ENCODE results near the gene CYP46A1. TPM values are rescaled to one million over a fixed set of nuclear protein-coding genes. Genes with fewer than 3 reads are reported as not detected.

CYP46A1 gene
- total and polyA plus RNA-seq, 8 donors: 1.0 to 5.2 (median 1.8) TPM

DNA sequence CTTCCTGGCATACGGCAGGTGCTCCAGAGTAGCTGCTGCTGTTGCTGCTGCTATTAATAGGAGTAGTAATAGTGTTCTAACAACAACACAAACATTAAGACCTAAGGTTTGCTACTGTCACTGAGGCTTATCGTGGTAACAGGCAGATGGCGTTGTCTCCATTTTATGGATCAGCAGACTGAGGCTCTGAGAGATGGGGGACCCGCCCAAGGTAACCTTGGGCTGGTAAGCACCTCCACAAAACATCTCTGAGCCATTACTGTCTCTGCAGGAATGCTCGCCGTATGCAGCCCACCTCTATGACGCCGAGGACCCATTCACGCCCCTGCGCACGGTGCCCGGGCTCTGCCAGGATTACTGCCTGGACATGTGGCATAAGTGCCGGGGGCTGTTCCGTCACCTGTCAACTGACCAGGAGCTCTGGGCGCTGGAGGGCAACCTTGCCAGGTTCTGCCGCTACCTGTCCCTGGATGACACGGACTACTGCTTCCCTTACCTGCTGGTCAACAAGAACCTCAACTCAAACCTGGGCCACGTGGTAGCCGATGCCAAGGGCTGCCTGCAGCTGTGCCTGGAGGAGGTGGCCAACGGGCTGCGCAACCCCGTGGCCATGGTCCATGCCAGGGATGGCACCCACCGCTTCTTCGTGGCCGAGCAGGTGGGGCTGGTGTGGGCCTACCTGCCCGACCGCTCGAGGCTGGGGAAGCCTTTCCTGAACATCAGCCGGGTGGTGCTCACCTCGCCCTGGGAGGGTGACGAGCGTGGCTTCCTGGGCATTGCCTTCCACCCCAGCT, 31.9 kb upstream of the CYP46A1 start:
- FAIRE-seq (no peak), DNase-seq (no peak), ATAC-seq (no peak)
- Histone ChIP-seq H3K27ac (no peak overlapping the region), H3K27me3 (no peaks in the 10 kb centered on the region), H3K4me1 (no peaks in the 10 kb centered on the region), H3K36me3 (no peaks in the 10 kb centered on the region), H3K4me3 (no peak overlapping the region), H3K9me3 (no peaks in the 10 kb centered on the region)
- WGBS, 2 donors: 87 to 88% methylated on average over 32 of the region's 32 CpGs
- TF ChIP-seq, protein P1, sequence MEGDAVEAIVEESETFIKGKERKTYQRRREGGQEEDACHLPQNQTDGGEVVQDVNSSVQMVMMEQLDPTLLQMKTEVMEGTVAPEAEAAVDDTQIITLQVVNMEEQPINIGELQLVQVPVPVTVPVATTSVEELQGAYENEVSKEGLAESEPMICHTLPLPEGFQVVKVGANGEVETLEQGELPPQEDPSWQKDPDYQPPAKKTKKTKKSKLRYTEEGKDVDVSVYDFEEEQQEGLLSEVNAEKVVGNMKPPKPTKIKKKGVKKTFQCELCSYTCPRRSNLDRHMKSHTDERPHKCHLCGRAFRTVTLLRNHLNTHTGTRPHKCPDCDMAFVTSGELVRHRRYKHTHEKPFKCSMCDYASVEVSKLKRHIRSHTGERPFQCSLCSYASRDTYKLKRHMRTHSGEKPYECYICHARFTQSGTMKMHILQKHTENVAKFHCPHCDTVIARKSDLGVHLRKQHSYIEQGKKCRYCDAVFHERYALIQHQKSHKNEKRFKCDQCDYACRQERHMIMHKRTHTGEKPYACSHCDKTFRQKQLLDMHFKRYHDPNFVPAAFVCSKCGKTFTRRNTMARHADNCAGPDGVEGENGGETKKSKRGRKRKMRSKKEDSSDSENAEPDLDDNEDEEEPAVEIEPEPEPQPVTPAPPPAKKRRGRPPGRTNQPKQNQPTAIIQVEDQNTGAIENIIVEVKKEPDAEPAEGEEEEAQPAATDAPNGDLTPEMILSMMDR (IDR thresholded peaks at IDR 0.05): no peak
- intact Hi-C loops (cut with DNase I): no loop called here

DNA sequence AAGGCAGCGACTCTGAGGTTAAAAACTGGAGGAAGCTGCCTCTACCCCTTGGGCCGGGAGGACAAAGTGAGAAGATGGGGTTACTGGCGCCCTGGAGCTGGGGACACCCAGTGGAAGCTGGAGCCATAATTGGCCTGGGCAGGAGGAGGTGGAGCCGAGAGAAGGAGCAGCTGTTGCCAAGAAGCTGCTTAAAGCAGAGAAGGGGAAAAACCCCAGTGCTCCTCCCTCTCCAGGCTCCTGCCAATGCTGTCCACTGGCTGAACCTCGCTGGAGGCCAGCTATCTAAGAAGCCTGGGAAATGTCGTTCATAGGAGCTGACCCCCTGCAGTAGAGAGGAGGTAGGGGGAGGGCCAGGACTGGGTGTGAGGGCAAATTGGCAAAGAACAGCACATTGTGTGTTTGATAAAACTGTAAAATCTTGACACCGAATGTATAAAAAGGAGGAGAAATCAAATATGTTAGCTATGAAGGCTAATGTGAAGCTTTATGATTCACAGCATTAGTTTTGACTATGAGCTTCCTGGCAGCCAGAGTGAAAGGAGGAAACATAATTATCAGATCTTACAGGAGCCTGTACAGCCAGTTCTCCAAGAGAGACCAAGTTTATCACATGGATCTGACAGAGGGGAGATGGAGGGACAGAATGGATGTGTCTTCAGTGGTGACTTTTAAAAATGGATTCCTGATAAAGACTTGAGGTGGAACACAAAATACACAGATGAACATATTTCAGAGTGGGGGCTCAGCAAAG, 29.7 kb upstream of the CYP46A1 start:
- Histone ChIP-seq H3K9me3 (no peaks in the 10 kb centered on the region), H3K27me3 (peaks cover 0 to 4% (median 1%) of the 10 kb centered on the region in 4 donors), H3K4me1 (no peaks in the 10 kb centered on the region), H3K27ac (no peak overlapping the region), H3K36me3 (no peaks in the 10 kb centered on the region), H3K4me3 (no peak overlapping the region)
- FAIRE-seq (no peak), ATAC-seq (peak; percentile 91 to 98 (median 95)), DNase-seq (peak in 5 of 6 donors; percentile 64 to 67 (median 65))
- TF ChIP-seq, protein P1 (IDR thresholded peaks at IDR 0.05): no peak
- WGBS, 2 donors: 15 to 19% methylated on average over 7 of the region's 7 CpGs
- intact Hi-C loops (cut with DNase I): no loop called here

DNA sequence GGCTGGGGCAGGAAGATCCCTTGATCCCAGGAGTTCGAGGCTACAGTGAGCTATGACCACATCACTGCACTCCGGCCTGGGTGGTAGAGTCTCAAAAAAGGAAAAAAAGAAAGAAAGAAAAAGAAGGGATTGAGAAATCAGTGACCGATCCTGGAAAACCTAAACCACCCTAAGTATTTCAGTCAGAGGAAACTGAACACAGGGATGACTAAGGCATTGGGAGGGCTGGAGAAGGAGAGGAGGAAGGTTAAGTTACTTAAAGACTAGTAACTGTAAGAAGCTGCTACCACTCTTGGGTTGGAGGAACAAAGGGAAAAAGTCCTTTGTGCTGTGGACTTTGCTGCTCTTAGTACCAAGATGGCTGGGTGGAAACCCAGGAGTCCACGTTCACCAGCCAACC, 28.6 kb upstream of the CYP46A1 start:
- ATAC-seq (no peak), FAIRE-seq (no peak), DNase-seq (no peak)
- H3K36me3 ChIP-seq: no peaks in the 10 kb centered on the region
- intact Hi-C loops (cut with DNase I): no loop called here
- TF ChIP-seq, protein P1 (IDR thresholded peaks at IDR 0.05): no peak
- 83 to 92% methylated on average over 4 of the region's 4 CpGs for WGBS, 2 donors
- H3K9me3 ChIP-seq: no peaks in the 10 kb centered on the region
- H3K27me3 ChIP-seq: peaks cover 0 to 9% (median 2%) of the 10 kb centered on the region in 4 donors
- no peak overlapping the region for H3K27ac ChIP-seq
- no peaks in the 10 kb centered on the region for H3K4me1 ChIP-seq
- H3K4me3 ChIP-seq: no peak overlapping the region

DNA sequence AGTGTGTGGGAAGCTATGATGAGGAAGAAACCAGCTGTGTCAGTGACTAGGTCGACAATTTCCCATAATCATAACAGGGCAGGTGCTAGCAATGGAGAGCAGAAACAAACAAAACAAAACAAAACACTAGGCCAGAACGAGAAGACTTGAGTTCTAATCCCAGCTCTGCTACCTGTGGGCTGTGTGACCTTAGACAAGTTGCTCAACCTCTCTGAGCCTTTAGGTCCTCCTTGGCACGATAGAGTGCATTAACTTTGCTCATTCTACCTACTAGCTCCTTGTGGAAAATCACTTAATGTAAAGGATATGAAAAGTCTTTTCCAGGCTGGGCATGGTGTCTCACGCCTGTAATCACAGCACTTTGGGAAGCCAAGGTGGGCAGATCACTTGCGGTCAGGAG, 27.9 kb upstream of the CYP46A1 start:
- Histone ChIP-seq H3K27me3 (peaks cover 0 to 9% (median 2%) of the 10 kb centered on the region in 4 donors), H3K4me1 (no peaks in the 10 kb centered on the region), H3K36me3 (no peaks in the 10 kb centered on the region), H3K9me3 (no peaks in the 10 kb centered on the region), H3K4me3 (no peak overlapping the region), H3K27ac (no peak overlapping the region)
- 59 to 71% methylated on average over 5 of the region's 5 CpGs for WGBS, 2 donors
- intact Hi-C loops (cut with DNase I): no loop called here
- FAIRE-seq (no peak), ATAC-seq (no peak), DNase-seq (no peak)
- TF ChIP-seq, protein P1 (IDR thresholded peaks at IDR 0.05): no peak
